MG63 (cell line): Measurements from ENCODE around the gene VPS35L. TPM values are rescaled to one million over a fixed set of nuclear protein-coding genes. Genes with fewer than 3 reads are reported as not detected.
"Not testable (repeated sequence)": the region's sequence is repeated elsewhere in the genome, so short reads cannot be mapped to it uniquely, and the experiment has no call there.

Source experiments
- DNase-seq: peaks from one replicate; pipeline ENCODE4 v3.0.0-alpha.2; 2020
- H3K27me3 ChIP-seq: fragments of 250-450 bp; sonication (Bioruptor Pico); 2 replicates; pipeline ENCODE4 v1.5.1; 2020; ENCODE audit warnings: mild to moderate bottlenecking, moderate library complexity
- H3K36me3 ChIP-seq: fragments of 250-450 bp; sonication (Bioruptor Pico); 2 replicates; pipeline ENCODE4 v1.5.1; 2020; ENCODE audit warnings: mild to moderate bottlenecking, moderate library complexity
- H3K4me3 ChIP-seq: fragments of 250-450 bp; sonication (Bioruptor Pico); 2 replicates; pipeline ENCODE4 v1.5.1; 2020; ENCODE audit warnings: mild to moderate bottlenecking, moderate library complexity
- H3K9me3 ChIP-seq: fragments of 250-450 bp; sonication (Bioruptor Pico); 2 replicates; pipeline ENCODE4 v1.5.1; 2020; ENCODE audit warnings: mild to moderate bottlenecking, moderate library complexity
- total RNA-seq: library from RNA; depleted of rRNA; stranded (reverse); fragments of >200 nt; shearing (Covaris generic); gene quantifications from 2 replicates; pipeline ENCODE4 v1.2.3, GENCODE V29; 2014; ENCODE audit warnings: low replicate concordance

The VPS35L gene
- total RNA-seq, 1 experiment from 2014 or later, result 6.7 TPM

DNA sequence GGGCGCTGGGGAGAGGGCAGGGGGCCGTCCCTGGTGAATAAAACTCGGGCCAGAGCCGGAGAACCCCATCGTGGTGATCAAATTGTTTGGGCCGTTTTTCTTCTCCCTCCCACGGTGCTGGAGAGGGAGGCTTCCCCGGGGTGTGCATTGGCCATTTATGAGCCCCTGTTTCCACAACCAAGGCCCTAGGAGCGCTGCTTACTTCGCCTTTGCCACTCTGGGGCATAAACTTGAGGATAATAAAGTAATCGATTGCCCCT, 31.2 kb upstream of the VPS35L start:
- no peaks in the 10 kb centered on the region for H3K27me3 ChIP-seq
- peaks cover 21% of the 10 kb centered on the region for H3K36me3 ChIP-seq
- H3K9me3 ChIP-seq, result no peaks in the 10 kb centered on the region
- peak overlapping the region; percentile 96 for H3K4me3 ChIP-seq
- no peak for DNase-seq

- Histone ChIP-seq H3K36me3 (peaks cover 24% of the 10 kb centered on the region), H3K4me3 (peak overlapping the region; percentile 96), H3K27me3 (no peaks in the 10 kb centered on the region), H3K9me3 (no peaks in the 10 kb centered on the region)
- DNase-seq, result no peak
Measured at GRCh38 chr16:19524616-19525384, 30.7 kb upstream of the VPS35L start.

DNA sequence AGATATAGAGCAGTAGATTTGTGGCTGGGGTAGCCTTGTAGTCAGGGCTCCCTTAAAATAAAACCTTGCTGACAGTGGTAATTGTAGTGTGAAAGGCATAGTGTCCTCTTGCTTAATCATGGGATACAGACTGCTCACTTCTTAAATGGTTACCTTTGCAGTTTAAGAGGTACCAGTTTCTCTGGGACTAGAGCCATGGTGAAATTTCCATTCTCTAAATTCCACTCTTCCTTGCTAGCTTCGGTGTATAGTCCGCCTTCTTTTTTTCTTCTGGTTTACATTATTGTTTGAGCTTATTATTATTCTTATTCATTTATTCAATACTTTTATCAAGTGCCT, 30.1 kb upstream of the VPS35L start:
- Histone ChIP-seq H3K9me3 (no peaks in the 10 kb centered on the region), H3K27me3 (no peaks in the 10 kb centered on the region)
- no peak for DNase-seq

GRCh38 chr16:19527161-19527560, 28.3 kb upstream of the VPS35L start:
- no peaks in the 10 kb centered on the region for H3K9me3 ChIP-seq
- H3K27me3 ChIP-seq, result no peaks in the 10 kb centered on the region
- no peak overlapping the region for H3K4me3 ChIP-seq
- H3K36me3 ChIP-seq, result peaks cover 27% of the 10 kb centered on the region
- no peak for DNase-seq

More for the DNA sequence above, 30.1 kb upstream of the VPS35L start:
- Histone ChIP-seq H3K36me3 (peaks cover 24% of the 10 kb centered on the region), H3K4me3 (peak overlapping the region; percentile 96)

- Histone ChIP-seq H3K36me3 (peaks cover 40% of the 10 kb centered on the region), H3K27me3 (no peaks in the 10 kb centered on the region), H3K9me3 (no peaks in the 10 kb centered on the region), H3K4me3 (no peak overlapping the region)
- no peak for DNase-seq
Measured at GRCh38 chr16:19528666-19529065, 26.8 kb upstream of the VPS35L start.

DNA sequence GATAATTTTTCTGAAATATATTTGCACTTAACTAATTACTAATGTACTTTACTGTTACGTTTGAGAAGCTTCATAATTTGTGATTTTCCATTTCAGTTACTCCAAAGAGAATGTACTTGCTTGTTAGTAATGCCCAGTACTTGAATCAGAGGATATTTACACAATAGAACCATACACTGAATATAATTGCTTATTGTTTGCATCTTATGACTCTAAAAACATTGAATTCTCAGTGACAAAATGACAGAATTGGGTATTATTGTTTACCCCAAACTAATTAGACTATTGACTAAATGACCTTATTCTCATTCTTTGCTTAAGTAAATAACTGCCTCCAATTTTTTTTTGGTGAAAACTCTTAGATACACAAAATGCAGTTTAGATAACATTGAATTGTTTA, 22.9 kb upstream of the VPS35L start:
- peaks cover 58% of the 10 kb centered on the region for H3K36me3 ChIP-seq
- no peaks in the 10 kb centered on the region for H3K27me3 ChIP-seq
- H3K4me3 ChIP-seq, result no peak overlapping the region

GRCh38 chr16:19540241-19540970, 15.1 kb upstream of the VPS35L start:
- no peaks in the 10 kb centered on the region for H3K27me3 ChIP-seq
- no peaks in the 10 kb centered on the region for H3K9me3 ChIP-seq
- peaks cover 70% of the 10 kb centered on the region for H3K36me3 ChIP-seq
- no peak for DNase-seq
- H3K4me3 ChIP-seq, result no peak overlapping the region

More for the DNA sequence above, 22.9 kb upstream of the VPS35L start:
- no peaks in the 10 kb centered on the region for H3K9me3 ChIP-seq
- no peak for DNase-seq

- Histone ChIP-seq H3K36me3 (peaks cover 62% of the 10 kb centered on the region), H3K27me3 (no peaks in the 10 kb centered on the region), H3K9me3 (no peaks in the 10 kb centered on the region), H3K4me3 (no peak overlapping the region)
- no peak for DNase-seq
Measured at GRCh38 chr16:19542138-19542821, 13.2 kb upstream of the VPS35L start.

DNA sequence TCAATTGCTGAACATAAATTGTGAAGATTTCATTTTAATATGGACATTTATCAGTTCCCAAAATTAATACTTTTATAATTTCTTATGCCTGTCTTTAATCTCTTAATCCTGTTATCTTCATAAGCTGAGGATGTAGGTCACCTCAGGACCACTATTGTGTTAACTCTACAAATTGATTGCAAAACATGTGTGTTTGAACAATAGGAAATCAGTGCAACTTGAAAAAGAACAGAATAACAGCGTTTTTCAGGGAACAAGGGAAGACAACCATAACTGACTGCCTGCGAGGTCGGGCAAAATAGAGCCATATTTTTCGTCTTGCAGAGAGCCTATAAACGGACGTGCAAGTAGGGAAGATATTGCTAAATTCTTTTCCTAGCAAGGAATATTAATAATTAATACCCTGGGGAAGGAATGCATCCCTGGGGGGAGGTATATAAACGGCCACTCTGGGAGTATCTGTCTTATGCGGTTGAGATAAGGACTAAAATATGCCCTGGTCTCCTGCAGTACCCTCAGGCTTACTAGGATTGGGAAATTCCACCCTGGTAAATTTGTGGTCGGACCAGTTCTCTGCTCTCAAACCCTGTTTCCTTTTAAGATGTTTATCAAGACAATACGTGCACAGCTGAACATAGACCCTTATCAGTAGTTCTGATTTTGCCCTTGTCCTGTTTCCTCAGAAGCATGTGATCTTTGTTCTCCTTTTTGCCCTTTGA, 12.1 kb upstream of the VPS35L start:
- not testable (repeated sequence) for DNase-seq, H3K9me3 ChIP-seq
- peaks cover 61% of the 10 kb centered on the region for H3K36me3 ChIP-seq

GRCh38 chr16:19548144-19548543, 7.4 kb upstream of the VPS35L start:
- no peaks in the 10 kb centered on the region for H3K27me3 ChIP-seq
- no peak overlapping the region for H3K4me3 ChIP-seq
- no peaks in the 10 kb centered on the region for H3K9me3 ChIP-seq
- H3K36me3 ChIP-seq, result peaks cover 61% of the 10 kb centered on the region
- no peak for DNase-seq

More for the DNA sequence above, 12.1 kb upstream of the VPS35L start:
- H3K27me3 ChIP-seq, H3K4me3 ChIP-seq: not testable (repeated sequence)

- DNase-seq, result no peak
- H3K4me3 ChIP-seq, result no peak overlapping the region
- H3K9me3 ChIP-seq, result no peaks in the 10 kb centered on the region
- H3K27me3 ChIP-seq, result no peaks in the 10 kb centered on the region
- peaks cover 51% of the 10 kb centered on the region for H3K36me3 ChIP-seq
Measured at GRCh38 chr16:19549673-19550072, 5.8 kb upstream of the VPS35L start.

- Histone ChIP-seq H3K9me3 (no peaks in the 10 kb centered on the region), H3K27me3 (no peaks in the 10 kb centered on the region)
- peak; percentile 64 for DNase-seq
Measured at GRCh38 chr16:19555938-19556771, 652 bp downstream of the VPS35L start.

DNA sequence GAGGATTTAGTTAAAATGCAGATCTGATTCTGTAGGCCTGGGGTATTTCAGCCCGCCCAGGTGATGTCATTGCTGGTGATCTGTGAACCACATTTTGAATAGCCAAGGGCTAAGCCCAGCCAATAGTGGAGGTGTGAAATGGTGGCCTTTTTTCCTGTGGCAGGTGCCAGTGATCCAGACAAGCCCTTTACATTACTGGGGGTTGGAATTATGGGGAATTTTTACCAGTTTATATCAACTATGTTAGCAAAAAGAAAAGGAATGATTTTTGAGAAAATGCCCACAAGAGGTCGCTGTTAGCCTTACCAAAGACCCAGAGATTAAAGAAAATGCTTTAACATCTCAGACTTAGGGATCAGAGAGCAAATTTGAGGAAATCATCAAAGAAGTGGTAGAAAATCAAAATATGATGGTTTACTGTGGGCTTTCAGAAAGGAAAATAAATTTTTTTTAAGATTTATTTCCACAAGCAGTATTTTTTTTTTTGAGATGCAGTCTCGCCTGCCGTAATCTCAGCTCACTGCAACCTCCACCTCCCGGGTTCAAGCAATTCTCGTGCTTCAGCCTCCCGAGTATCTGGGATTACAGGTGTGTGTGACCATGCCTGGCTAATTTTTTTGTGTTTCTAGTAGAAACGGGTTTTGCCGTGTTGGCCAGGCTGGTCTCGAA, 3.9 kb downstream of the VPS35L start:
- Histone ChIP-seq H3K36me3 (no peaks in the 10 kb centered on the region; the same call in 1 of the 2 replicates), H3K9me3 (no peaks in the 10 kb centered on the region), H3K4me3 (no peak overlapping the region), H3K27me3 (no peaks in the 10 kb centered on the region)
- no peak for DNase-seq

More at GRCh38 chr16:19555938-19556771, 652 bp downstream of the VPS35L start:
- H3K36me3 ChIP-seq, result peaks cover 13% of the 10 kb centered on the region
- H3K4me3 ChIP-seq, result peak overlapping the region; percentile 71

- no peaks in the 10 kb centered on the region for H3K9me3 ChIP-seq
- peaks cover 5% of the 10 kb centered on the region for H3K36me3 ChIP-seq
- no peak overlapping the region for H3K4me3 ChIP-seq
- H3K27me3 ChIP-seq, result no peaks in the 10 kb centered on the region
- no peak for DNase-seq
Measured at GRCh38 chr16:19560078-19560477, 4.6 kb downstream of the VPS35L start.

GRCh38 chr16:19563377-19563776, 7.9 kb downstream of the VPS35L start:
- DNase-seq, result no peak
- Histone ChIP-seq H3K9me3 (no peaks in the 10 kb centered on the region), H3K36me3 (peaks cover 19% of the 10 kb centered on the region), H3K27me3 (no peaks in the 10 kb centered on the region), H3K4me3 (no peak overlapping the region)

DNA sequence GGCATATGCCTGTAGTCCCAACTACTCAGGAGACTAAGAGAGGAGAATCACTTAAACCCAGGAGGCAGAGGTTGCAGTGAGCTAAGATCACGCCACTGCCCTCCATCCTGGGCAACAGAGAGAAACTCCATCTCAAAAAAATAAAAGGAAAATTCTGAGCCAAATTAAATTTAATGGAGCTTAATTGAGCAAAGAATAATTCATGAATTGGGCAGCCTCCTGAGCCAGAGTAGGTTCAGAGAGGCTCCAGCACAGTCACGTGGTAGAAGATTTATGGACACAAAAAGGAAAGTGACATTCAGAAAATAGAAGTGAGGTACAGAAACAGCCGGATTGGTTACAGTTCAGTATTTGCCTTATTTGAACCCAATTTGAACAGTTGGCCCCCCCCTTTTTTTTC, 10.9 kb downstream of the VPS35L start:
- Histone ChIP-seq H3K4me3 (no peak overlapping the region), H3K9me3 (no peaks in the 10 kb centered on the region), H3K36me3 (peaks cover 19% of the 10 kb centered on the region), H3K27me3 (no peaks in the 10 kb centered on the region)
- no peak for DNase-seq
